GM08714 (cell line): ENCODE measurements around the gene SRSF7.
"Not testable (repeated sequence)": the region's sequence is repeated elsewhere in the genome, so short reads cannot be mapped to it uniquely, and the experiment has no call there.

Experiments used
- H3K4me3 ChIP-seq: fragments of 200-500 bp; sonication (Bioruptor generic); 2 replicates; pipeline ENCODE4 v1.5.1; 2014; ENCODE audit warnings: mild to moderate bottlenecking, low read length, inconsistent platforms
- ZNF274 ChIP-seq: IDR thresholded peaks from 2 replicates; pipeline ENCODE4 v1.6.1; 2012; ENCODE audit warnings: mild to moderate bottlenecking, low read depth, low read length

The SRSF7 gene

GRCh38 chr2:38750891-38751595, at the start of gene SRSF7:
Gene SRSF7, minus strand, starts transcription at chr2:38751361. Its CDS starts 105 bp downstream, at chr2:38751256.
- TF ChIP-seq ZNF274 = no peak

GRCh38 chr2:38797953-38798352, 46.8 kb upstream of the SRSF7 start:
- H3K4me3 ChIP-seq = no peak overlapping the region
- no peak for TF ChIP-seq ZNF274

More at GRCh38 chr2:38750891-38751595, at the start of gene SRSF7:
- H3K4me3 ChIP-seq = peak within 1 kb of the TSS; percentile 88

- TF ChIP-seq ZNF274 = no peak
- H3K4me3 ChIP-seq = no peak overlapping the region
Measured at GRCh38 chr2:38797250-38797676, 46.1 kb upstream of the SRSF7 start.

- not testable (repeated sequence) for H3K4me3 ChIP-seq
Measured at GRCh38 chr2:38795016-38795415, 43.9 kb upstream of the SRSF7 start.

GRCh38 chr2:38794235-38794946, 43.2 kb upstream of the SRSF7 start:
- no peak for TF ChIP-seq ZNF274

GRCh38 chr2:38793511-38793910, 42.4 kb upstream of the SRSF7 start:
- H3K4me3 ChIP-seq = no peak overlapping the region
- TF ChIP-seq ZNF274 = no peak

More at GRCh38 chr2:38794235-38794946, 43.2 kb upstream of the SRSF7 start:
- no peak overlapping the region for H3K4me3 ChIP-seq

- no peak for TF ChIP-seq ZNF274
- H3K4me3 ChIP-seq = no peak overlapping the region
Measured at GRCh38 chr2:38792751-38793150, 41.6 kb upstream of the SRSF7 start.

GRCh38 chr2:38792321-38792720, 41.2 kb upstream of the SRSF7 start:
- H3K4me3 ChIP-seq = not testable (repeated sequence)

GRCh38 chr2:38791744-38792143, 40.6 kb upstream of the SRSF7 start:
- H3K4me3 ChIP-seq = no peak overlapping the region
- TF ChIP-seq ZNF274 = no peak

- TF ChIP-seq ZNF274 = no peak
- H3K4me3 ChIP-seq = no peak overlapping the region
Measured at GRCh38 chr2:38789691-38790090, 38.5 kb upstream of the SRSF7 start.

- no peak for TF ChIP-seq ZNF274
Measured at GRCh38 chr2:38788306-38788705, 37.1 kb upstream of the SRSF7 start.

GRCh38 chr2:38783586-38783985, 32.4 kb upstream of the SRSF7 start:
- H3K4me3 ChIP-seq = no peak overlapping the region

More at GRCh38 chr2:38788306-38788705, 37.1 kb upstream of the SRSF7 start:
- H3K4me3 ChIP-seq = no peak overlapping the region

GRCh38 chr2:38778687-38779082, 27.5 kb upstream of the SRSF7 start:
- TF ChIP-seq ZNF274 = no peak
- peak overlapping the region; percentile 98 for H3K4me3 ChIP-seq

More at GRCh38 chr2:38783586-38783985, 32.4 kb upstream of the SRSF7 start:
- TF ChIP-seq ZNF274 = no peak

- H3K4me3 ChIP-seq = no peak overlapping the region
- no peak for TF ChIP-seq ZNF274
Measured at GRCh38 chr2:38776531-38776930, 25.4 kb upstream of the SRSF7 start.

GRCh38 chr2:38775921-38776225, 24.7 kb upstream of the SRSF7 start:
- no peak overlapping the region for H3K4me3 ChIP-seq
- no peak for TF ChIP-seq ZNF274

- no peak for TF ChIP-seq ZNF274
- no peak overlapping the region for H3K4me3 ChIP-seq
Measured at GRCh38 chr2:38775097-38775920, 24.1 kb upstream of the SRSF7 start.
